WTC11 (cell line): ENCODE results near the gene EVL.

ENCODE experiments used
- CREB1 ChIP-seq: sonication (generic); formaldehyde crosslinking; IDR thresholded peaks from 2 replicates; pipeline ENCODE4 v1.8.0; 2023; ENCODE audit warnings: mild to moderate bottlenecking, missing genetic modification reagents
- NR3C1 ChIP-seq: sonication (generic); formaldehyde crosslinking; conservative IDR thresholded peaks from 2 replicates; pipeline ENCODE4 v1.8.1; 2023; ENCODE audit warnings: low read depth, mild to moderate bottlenecking, missing genetic modification reagents
- RELA ChIP-seq: sonication (generic); formaldehyde crosslinking; IDR thresholded peaks from 2 replicates; pipeline ENCODE4 v1.8.1; 2022; ENCODE audit warnings: missing genetic modification reagents, mild to moderate bottlenecking, borderline replicate concordance
- SMAD3 ChIP-seq: sonication (generic); formaldehyde crosslinking; IDR thresholded peaks from 2 replicates; pipeline ENCODE4 v1.8.0; 2022; ENCODE audit warnings: missing genetic modification reagents, mild to moderate bottlenecking, borderline replicate concordance
- SP1 ChIP-seq: sonication (generic); formaldehyde crosslinking; conservative IDR thresholded peaks from 2 replicates; pipeline ENCODE4 v1.8.1; 2022; ENCODE audit warnings: missing genetic modification reagents
- TCF7 ChIP-seq: sonication (generic); formaldehyde crosslinking; IDR thresholded peaks from 2 replicates; pipeline ENCODE4 v1.8.0; 2022; ENCODE audit warnings: mild to moderate bottlenecking, low read depth, missing genetic modification reagents, moderate library complexity
- TEAD1 ChIP-seq: sonication (generic); formaldehyde crosslinking; IDR thresholded peaks from 2 replicates; pipeline ENCODE4 v1.8.0; 2022; ENCODE audit warnings: mild to moderate bottlenecking, missing genetic modification reagents
- ZNF121 ChIP-seq: sonication (generic); formaldehyde crosslinking; IDR thresholded peaks from 2 replicates; pipeline ENCODE4 v1.8.0; 2023; ENCODE audit warnings: missing genetic modification reagents
- TF ChIP-seq, protein P1 (sequence below): fragments of 200-600 bp; IDR thresholded peaks from 2 replicates; pipeline ENCODE4 v1.8.0; 2022; ENCODE audit warnings: antibody characterized with exemption
- TF ChIP-seq, protein P2 (sequence below): sonication (generic); formaldehyde crosslinking; IDR thresholded peaks from 2 replicates; pipeline ENCODE4 v1.8.0; 2023; ENCODE audit warnings: missing genetic modification reagents, mild to moderate bottlenecking, borderline replicate concordance
- TF ChIP-seq, protein P3 (sequence below): fragments of 250-450 bp; sonication (Bioruptor Pico); IDR thresholded peaks from 2 replicates; pipeline ENCODE4 v1.8.0; 2021; ENCODE audit warnings: mild to moderate bottlenecking
- TF ChIP-seq, protein P4 (sequence below): sonication (generic); formaldehyde crosslinking; IDR thresholded peaks from 2 replicates; pipeline ENCODE4 v1.8.1; 2022; ENCODE audit warnings: mild to moderate bottlenecking, moderate library complexity, missing genetic modification reagents
- TF ChIP-seq, protein P5 (sequence below): sonication (generic); formaldehyde crosslinking; IDR thresholded peaks from 2 replicates; pipeline ENCODE4 v1.8.0; 2023; ENCODE audit warnings: missing genetic modification reagents

DNA sequence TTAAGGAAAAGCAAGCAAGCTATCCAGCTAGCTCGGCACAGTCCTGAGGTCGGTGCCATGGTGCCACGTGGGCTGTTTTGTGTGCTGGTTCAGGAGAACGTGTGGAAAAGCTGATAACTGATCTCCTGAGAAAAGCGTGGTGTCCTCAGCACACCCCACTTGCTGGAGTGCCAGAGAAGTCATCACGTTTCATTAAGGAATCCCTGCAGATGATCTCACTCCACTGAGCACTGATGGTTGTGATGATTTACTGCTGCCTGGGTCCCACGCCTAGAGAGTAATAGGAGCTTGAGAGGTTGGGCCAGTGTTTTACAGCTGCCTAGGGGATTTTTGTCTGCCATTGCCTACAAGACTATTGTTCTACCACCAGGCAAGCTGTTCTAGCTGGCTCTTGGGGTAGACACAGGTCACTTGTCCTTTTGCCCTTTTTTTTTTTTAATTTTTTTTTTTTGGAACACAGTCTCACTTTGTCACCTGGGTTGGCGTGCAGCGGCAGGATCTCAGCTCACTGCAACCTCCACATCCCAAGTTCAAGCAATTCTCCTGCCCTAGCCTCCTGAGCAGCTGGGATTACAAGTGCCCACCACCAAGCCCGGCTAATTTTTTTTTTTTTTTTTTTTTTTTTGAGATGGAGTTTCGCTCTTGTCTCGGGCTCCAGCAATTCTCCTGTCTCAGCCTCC lies 42.3 kb upstream of the EVL start:
- TF ChIP-seq, protein P1, sequence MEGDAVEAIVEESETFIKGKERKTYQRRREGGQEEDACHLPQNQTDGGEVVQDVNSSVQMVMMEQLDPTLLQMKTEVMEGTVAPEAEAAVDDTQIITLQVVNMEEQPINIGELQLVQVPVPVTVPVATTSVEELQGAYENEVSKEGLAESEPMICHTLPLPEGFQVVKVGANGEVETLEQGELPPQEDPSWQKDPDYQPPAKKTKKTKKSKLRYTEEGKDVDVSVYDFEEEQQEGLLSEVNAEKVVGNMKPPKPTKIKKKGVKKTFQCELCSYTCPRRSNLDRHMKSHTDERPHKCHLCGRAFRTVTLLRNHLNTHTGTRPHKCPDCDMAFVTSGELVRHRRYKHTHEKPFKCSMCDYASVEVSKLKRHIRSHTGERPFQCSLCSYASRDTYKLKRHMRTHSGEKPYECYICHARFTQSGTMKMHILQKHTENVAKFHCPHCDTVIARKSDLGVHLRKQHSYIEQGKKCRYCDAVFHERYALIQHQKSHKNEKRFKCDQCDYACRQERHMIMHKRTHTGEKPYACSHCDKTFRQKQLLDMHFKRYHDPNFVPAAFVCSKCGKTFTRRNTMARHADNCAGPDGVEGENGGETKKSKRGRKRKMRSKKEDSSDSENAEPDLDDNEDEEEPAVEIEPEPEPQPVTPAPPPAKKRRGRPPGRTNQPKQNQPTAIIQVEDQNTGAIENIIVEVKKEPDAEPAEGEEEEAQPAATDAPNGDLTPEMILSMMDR = no peak
- TF ChIP-seq, protein P2, sequence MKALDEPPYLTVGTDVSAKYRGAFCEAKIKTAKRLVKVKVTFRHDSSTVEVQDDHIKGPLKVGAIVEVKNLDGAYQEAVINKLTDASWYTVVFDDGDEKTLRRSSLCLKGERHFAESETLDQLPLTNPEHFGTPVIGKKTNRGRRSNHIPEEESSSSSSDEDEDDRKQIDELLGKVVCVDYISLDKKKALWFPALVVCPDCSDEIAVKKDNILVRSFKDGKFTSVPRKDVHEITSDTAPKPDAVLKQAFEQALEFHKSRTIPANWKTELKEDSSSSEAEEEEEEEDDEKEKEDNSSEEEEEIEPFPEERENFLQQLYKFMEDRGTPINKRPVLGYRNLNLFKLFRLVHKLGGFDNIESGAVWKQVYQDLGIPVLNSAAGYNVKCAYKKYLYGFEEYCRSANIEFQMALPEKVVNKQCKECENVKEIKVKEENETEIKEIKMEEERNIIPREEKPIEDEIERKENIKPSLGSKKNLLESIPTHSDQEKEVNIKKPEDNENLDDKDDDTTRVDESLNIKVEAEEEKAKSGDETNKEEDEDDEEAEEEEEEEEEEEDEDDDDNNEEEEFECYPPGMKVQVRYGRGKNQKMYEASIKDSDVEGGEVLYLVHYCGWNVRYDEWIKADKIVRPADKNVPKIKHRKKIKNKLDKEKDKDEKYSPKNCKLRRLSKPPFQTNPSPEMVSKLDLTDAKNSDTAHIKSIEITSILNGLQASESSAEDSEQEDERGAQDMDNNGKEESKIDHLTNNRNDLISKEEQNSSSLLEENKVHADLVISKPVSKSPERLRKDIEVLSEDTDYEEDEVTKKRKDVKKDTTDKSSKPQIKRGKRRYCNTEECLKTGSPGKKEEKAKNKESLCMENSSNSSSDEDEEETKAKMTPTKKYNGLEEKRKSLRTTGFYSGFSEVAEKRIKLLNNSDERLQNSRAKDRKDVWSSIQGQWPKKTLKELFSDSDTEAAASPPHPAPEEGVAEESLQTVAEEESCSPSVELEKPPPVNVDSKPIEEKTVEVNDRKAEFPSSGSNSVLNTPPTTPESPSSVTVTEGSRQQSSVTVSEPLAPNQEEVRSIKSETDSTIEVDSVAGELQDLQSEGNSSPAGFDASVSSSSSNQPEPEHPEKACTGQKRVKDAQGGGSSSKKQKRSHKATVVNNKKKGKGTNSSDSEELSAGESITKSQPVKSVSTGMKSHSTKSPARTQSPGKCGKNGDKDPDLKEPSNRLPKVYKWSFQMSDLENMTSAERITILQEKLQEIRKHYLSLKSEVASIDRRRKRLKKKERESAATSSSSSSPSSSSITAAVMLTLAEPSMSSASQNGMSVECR = no peak
- no peak for TF ChIP-seq TCF7
- no peak for TF ChIP-seq TEAD1 (CRISPR knock-in tag)
- TF ChIP-seq, protein P3, sequence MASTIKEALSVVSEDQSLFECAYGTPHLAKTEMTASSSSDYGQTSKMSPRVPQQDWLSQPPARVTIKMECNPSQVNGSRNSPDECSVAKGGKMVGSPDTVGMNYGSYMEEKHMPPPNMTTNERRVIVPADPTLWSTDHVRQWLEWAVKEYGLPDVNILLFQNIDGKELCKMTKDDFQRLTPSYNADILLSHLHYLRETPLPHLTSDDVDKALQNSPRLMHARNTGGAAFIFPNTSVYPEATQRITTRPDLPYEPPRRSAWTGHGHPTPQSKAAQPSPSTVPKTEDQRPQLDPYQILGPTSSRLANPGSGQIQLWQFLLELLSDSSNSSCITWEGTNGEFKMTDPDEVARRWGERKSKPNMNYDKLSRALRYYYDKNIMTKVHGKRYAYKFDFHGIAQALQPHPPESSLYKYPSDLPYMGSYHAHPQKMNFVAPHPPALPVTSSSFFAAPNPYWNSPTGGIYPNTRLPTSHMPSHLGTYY (CRISPR knock-in tag) = no peak
- TF ChIP-seq SP1 (CRISPR knock-in tag) = no peak
- TF ChIP-seq SMAD3 (CRISPR knock-in tag) = no peak
- TF ChIP-seq RELA = no peak
- TF ChIP-seq CREB1 (CRISPR knock-in tag) = no peak
- TF ChIP-seq ZNF121 = no peak
- TF ChIP-seq NR3C1 = no peak
- TF ChIP-seq, protein P4, sequence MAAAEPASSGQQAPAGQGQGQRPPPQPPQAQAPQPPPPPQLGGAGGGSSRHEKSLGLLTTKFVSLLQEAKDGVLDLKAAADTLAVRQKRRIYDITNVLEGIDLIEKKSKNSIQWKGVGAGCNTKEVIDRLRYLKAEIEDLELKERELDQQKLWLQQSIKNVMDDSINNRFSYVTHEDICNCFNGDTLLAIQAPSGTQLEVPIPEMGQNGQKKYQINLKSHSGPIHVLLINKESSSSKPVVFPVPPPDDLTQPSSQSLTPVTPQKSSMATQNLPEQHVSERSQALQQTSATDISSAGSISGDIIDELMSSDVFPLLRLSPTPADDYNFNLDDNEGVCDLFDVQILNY (CRISPR knock-in tag) = no peak
- TF ChIP-seq, protein P5, sequence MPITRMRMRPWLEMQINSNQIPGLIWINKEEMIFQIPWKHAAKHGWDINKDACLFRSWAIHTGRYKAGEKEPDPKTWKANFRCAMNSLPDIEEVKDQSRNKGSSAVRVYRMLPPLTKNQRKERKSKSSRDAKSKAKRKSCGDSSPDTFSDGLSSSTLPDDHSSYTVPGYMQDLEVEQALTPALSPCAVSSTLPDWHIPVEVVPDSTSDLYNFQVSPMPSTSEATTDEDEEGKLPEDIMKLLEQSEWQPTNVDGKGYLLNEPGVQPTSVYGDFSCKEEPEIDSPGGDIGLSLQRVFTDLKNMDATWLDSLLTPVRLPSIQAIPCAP (CRISPR knock-in tag) = no peak
